IPS-18a (cell line): ENCODE results near the gene SCART1.
"Not testable (repeated sequence)": the region's sequence is repeated elsewhere in the genome, so short reads cannot be mapped to it uniquely, and the experiment has no call there.

ENCODE experiments used
- H3K27ac ChIP-seq: one replicate; pipeline ENCODE4 v1.5.1; 2013; ENCODE audit warnings: low read length
- H3K27me3 ChIP-seq: one replicate; pipeline ENCODE4 v1.6.1; 2013; ENCODE audit warnings: mild to moderate bottlenecking, low read length; ENCODE audit not compliant: control insufficient read depth, insufficient read depth
- H3K36me3 ChIP-seq: one replicate; pipeline ENCODE4 v1.6.1; 2013; ENCODE audit warnings: low read depth, low read length; ENCODE audit not compliant: control insufficient read depth
- H3K4me1 ChIP-seq: one replicate; pipeline ENCODE4 v1.6.1; 2013; ENCODE audit warnings: low read depth, low read length; ENCODE audit not compliant: control insufficient read depth
- H3K4me3 ChIP-seq: one replicate; pipeline ENCODE4 v1.5.1; 2013; ENCODE audit warnings: low read length
- H3K9ac ChIP-seq: one replicate; pipeline ENCODE4 v1.6.1; 2013; ENCODE audit warnings: mild to moderate bottlenecking, low read length, moderate library complexity
- H3K9me3 ChIP-seq: one replicate; pipeline ENCODE4 v1.6.1; 2013; ENCODE audit warnings: low read depth, low read length; ENCODE audit not compliant: control insufficient read depth

Gene SCART1

GRCh38 chr10:133440633-133441285, 13.0 kb upstream of the SCART1 start:
- no peak overlapping the region for H3K27ac ChIP-seq
- H3K27me3 ChIP-seq = no peaks in the 10 kb centered on the region
- peaks cover 24% of the 10 kb centered on the region for H3K9me3 ChIP-seq
- H3K4me3 ChIP-seq = no peak overlapping the region
- H3K4me1 ChIP-seq = no peaks in the 10 kb centered on the region
- H3K9ac ChIP-seq = no peak overlapping the region
- H3K36me3 ChIP-seq = no peaks in the 10 kb centered on the region

GRCh38 chr10:133441356-133441755, 12.4 kb upstream of the SCART1 start:
- H3K4me1 ChIP-seq, H3K36me3 ChIP-seq, H3K27ac ChIP-seq, H3K27me3 ChIP-seq, H3K4me3 ChIP-seq, H3K9ac ChIP-seq: not testable (repeated sequence)
- peaks cover 24% of the 10 kb centered on the region for H3K9me3 ChIP-seq

DNA sequence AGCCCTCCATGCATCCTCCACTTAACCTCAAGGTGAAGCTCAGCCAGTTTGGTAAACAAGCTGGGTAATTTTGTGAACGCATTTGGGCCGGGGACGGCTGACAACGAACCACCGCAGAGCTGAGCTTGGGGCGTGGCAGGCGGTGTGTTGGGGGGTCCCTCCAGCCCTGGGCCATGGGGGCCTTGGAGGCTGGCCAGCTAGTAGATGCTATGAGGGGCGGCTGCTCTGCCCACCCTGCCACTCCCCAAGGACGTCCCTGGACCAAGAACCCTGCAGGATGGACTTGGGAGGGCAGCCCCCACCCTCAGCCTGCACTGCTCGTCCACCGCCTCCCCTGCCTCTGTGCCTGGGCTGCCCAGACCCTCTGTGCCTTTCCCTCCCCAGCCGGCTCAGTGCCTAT, 12.0 kb upstream of the SCART1 start:
- no peak overlapping the region for H3K27ac ChIP-seq
- H3K4me3 ChIP-seq = no peak overlapping the region
- no peak overlapping the region for H3K9ac ChIP-seq
- H3K9me3 ChIP-seq = peaks cover 24% of the 10 kb centered on the region
- no peaks in the 10 kb centered on the region for H3K36me3 ChIP-seq
- no peaks in the 10 kb centered on the region for H3K4me1 ChIP-seq
- H3K27me3 ChIP-seq = no peaks in the 10 kb centered on the region

DNA sequence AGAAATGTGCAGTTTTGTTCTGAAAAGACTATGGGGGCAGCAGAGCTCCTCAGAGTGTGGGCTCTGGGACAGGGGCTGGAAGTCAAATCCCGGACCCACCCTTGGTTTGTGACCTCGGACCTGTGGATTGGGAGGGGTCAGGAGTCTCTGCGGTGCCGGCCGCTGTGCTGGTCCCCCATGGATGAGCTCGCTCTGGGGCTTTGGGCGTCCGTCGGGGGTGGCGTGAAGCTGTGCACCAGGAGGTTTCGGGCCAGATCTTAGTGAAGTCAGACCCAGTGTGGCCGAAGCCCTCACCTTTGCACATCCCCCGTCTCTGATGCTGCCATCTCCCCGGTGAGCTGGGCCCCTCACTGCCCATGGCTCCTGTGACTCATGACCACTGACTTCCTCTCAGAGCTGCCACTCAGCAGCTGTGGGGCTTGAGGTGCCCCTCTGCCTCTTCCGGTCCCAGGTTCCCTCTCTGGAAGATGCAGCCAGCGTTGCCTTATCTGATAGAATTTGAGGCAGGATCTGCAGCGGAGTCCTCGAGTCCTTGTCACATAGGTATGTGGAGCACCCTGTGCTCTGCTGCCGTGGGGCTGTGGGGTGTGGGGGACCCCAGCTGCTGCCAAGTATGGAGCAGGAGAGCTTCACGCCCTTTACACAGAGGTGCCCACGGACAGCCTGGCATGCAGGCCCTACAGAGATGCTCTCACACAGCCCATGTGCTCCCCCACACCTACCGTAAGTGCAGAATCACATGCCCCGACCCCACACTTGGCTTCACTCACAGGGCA, 11.4 kb upstream of the SCART1 start:
- Histone ChIP-seq H3K9me3 (peaks cover 28% of the 10 kb centered on the region), H3K9ac (no peak overlapping the region), H3K4me1 (no peaks in the 10 kb centered on the region), H3K4me3 (no peak overlapping the region), H3K27ac (no peak overlapping the region), H3K36me3 (no peaks in the 10 kb centered on the region), H3K27me3 (no peaks in the 10 kb centered on the region)

DNA sequence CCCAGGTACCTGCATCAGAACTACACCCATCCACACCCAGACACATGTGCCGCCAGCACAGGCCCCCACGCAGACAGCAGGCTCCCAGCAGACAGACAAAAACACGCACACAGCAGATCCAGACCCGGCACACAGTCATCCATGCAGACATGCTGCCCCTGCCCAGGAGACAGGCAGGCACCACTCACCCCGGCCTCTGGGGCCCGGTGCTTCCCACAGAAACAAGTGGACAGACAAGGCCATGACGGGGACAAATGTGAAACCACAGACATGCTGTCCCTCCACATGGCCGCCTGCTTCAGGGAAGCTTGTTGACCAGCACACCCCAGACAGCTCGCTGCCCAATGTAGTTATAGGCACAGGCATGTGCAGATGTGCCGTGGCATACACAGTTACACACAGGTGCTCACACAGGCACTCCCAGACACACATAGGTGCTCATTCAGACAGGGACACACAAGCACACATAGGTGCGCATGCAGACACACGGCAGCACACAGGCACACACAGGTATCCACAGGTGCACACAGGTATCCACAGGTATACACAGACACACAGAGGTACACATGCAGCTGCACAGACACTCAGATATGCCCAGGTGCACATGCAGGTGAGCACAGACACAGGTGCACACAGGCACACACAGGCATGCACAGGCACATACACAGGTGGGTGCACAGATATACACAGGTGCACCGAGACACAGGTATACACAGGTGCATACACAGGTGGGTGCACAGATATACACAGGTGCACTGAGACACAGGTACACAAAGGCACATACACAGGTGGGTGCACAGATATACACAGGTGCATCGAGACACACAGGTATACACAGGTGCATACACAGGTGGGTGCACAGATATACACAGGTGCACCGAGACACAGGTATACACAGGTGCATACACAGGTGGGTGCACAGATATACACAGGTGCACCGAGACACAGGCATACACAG, 10.5 kb upstream of the SCART1 start:
- no peak overlapping the region for H3K9ac ChIP-seq
- peaks cover 35% of the 10 kb centered on the region for H3K9me3 ChIP-seq

GRCh38 chr10:133444342-133445267, 9.1 kb upstream of the SCART1 start:
- no peak overlapping the region for H3K4me3 ChIP-seq

More for the DNA sequence above, 10.5 kb upstream of the SCART1 start:
- Histone ChIP-seq H3K4me1 (no peaks in the 10 kb centered on the region), H3K27ac (no peak overlapping the region), H3K4me3 (no peak overlapping the region), H3K36me3 (no peaks in the 10 kb centered on the region), H3K27me3 (no peaks in the 10 kb centered on the region)

DNA sequence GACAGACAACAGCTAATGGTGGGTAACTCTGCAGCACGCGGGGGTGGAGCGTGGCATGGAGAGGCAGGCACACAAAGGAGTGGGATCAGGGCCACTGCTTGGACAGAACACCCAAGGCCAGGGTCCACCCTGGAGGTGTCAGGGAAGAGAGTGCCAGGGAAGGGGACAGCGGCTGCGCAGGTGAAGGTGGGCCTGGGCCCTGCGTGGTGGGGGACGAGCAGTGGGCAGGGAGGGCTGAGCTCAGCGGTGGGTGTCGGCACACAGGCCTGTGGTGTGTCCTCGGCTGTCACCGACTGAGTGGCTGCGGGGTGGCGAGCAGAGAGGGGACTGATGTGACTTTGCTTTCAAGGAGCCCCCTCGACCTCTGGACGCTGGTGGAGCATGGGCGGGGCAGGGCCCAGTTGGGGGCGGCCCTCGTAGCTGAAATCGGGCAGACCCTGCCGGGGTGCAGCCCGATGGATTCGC, 8.4 kb upstream of the SCART1 start:
- Histone ChIP-seq H3K4me1 (no peaks in the 10 kb centered on the region), H3K36me3 (no peaks in the 10 kb centered on the region), H3K9ac (no peak overlapping the region), H3K4me3 (no peak overlapping the region), H3K27ac (no peak overlapping the region), H3K9me3 (peaks cover 42% of the 10 kb centered on the region), H3K27me3 (no peaks in the 10 kb centered on the region)

More at GRCh38 chr10:133444342-133445267, 9.1 kb upstream of the SCART1 start:
- H3K27ac ChIP-seq = no peak overlapping the region
- H3K36me3 ChIP-seq = no peaks in the 10 kb centered on the region
- H3K9ac ChIP-seq = no peak overlapping the region
- H3K4me1 ChIP-seq = no peaks in the 10 kb centered on the region
- no peaks in the 10 kb centered on the region for H3K27me3 ChIP-seq
- H3K9me3 ChIP-seq = peaks cover 42% of the 10 kb centered on the region

DNA sequence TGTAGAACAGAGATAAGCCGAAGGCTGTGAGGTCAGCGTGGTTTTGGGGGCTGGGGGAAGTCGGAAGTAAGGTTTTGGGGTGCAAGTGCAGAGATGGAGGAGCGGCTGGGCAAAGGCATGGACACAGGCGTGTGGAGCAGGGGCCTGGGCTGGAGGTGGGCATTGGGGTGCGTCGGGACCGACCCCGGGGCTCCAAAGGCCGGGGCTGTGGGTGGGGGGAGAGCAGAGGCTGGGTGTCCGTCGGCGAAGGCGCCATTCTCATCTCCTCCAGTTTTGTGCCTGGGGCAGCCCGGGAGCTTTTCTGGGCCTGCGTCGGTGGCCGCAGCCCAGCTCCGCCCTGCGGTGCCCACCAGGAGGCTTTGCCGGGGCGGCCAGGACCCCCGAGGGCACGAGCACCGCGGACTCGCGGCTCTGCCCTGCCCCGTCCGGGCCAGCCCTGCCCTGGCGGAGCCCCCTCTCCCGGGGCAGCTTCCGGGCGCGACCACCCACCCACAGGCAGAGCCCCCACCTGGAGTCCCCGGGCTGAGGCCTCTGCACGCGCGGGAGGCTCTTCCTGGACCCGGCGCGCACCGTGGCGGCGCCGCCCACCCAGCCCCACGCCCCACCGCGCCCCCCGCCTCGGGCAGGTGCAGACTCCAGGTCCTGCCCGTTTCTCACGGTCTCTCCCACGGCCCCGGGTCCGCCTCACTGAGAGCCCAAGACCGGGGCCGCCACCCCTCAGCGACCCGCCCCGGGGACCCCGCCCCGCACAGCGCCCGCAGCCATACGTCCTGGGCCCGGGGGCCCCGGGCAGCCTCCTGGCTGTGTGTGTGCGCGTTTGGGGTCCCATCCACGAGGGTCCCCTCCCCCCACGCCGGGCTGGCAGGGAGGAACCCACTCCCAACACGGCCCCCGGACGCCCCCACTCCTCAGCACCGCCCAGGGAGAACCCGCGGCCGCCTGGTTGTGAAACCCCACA, 7.7 kb upstream of the SCART1 start:
- no peak overlapping the region for H3K4me3 ChIP-seq
- H3K9me3 ChIP-seq = peaks cover 42% of the 10 kb centered on the region
- H3K36me3 ChIP-seq = no peaks in the 10 kb centered on the region
- no peak overlapping the region for H3K27ac ChIP-seq
- H3K4me1 ChIP-seq = no peaks in the 10 kb centered on the region
- H3K9ac ChIP-seq = no peak overlapping the region
- H3K27me3 ChIP-seq = no peaks in the 10 kb centered on the region

DNA sequence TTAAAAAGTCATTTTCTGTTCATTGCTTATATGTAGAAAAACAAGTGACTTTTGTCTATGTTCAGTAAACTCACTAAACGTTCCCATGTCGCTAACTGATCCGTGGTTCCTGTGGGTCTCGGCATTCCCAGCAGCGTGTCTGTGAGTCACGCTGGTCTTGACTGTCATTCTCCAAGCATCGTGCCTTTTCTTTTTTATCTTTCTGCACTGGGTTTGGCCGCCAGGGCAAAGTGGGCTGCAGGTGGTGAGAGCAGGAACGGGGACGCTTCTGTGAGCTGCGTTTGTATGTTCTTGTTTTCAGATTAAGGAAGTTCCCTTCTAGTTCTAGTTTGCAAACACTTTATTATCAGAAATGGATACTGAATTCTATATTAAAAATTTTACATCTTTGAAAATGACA, 6.8 kb upstream of the SCART1 start:
- Histone ChIP-seq H3K9ac (no peak overlapping the region), H3K27ac (no peak overlapping the region), H3K4me3 (no peak overlapping the region), H3K36me3 (no peaks in the 10 kb centered on the region), H3K4me1 (no peaks in the 10 kb centered on the region), H3K27me3 (no peaks in the 10 kb centered on the region), H3K9me3 (peaks cover 38% of the 10 kb centered on the region)

GRCh38 chr10:133448120-133448519, 5.6 kb upstream of the SCART1 start:
- H3K4me1 ChIP-seq = no peaks in the 10 kb centered on the region
- H3K27ac ChIP-seq = no peak overlapping the region
- H3K9me3 ChIP-seq = peaks cover 39% of the 10 kb centered on the region
- H3K9ac ChIP-seq = no peak overlapping the region
- no peaks in the 10 kb centered on the region for H3K36me3 ChIP-seq
- no peak overlapping the region for H3K4me3 ChIP-seq
- H3K27me3 ChIP-seq = no peaks in the 10 kb centered on the region
